Uterus (tissue), 2 donors: Measurements from ENCODE around the gene DPEP2NB.

ENCODE experiments used
- CTCF ChIP-seq, 4 experiments: fragments of 200-600 bp in 2 of 4; fragments of 450-650 bp in 2 of 4; sonication (generic) in 2 of 4; IDR thresholded peaks; one replicate each; pipeline ENCODE4 v1.5.1; 2016 to 2019; ENCODE audit warnings: antibody characterized with exemption in 4 of 4, mild to moderate bottlenecking in 2 of 4, moderate library complexity in 1 of 4
- POLR2A ChIP-seq, 2 donors: fragments of 450-650 bp; IDR thresholded peaks; one replicate each; pipeline ENCODE4 v1.6.1; 2016; ENCODE audit warnings: antibody characterized with exemption in 2 of 2, mild to moderate bottlenecking in 1 of 2, moderate library complexity in 1 of 2

- TF ChIP-seq CTCF (IDR thresholded peaks at IDR 0.05) = no peak
- TF ChIP-seq POLR2A (IDR thresholded peaks at IDR 0.05) = no peak
Observed at GRCh38 chr16:67988675-67989074, 27.0 kb downstream of the DPEP2NB start.
